HG03354 (cell line): ENCODE data around the gene TMSB4Y.

Experiments used
- ATAC-seq: cut with Tn5 transposase; IDR thresholded peaks from one replicate; pipeline ENCODE4 v1.9.1; 2021; ENCODE audit warnings: mild to moderate bottlenecking; ENCODE audit not compliant: unreplicated experiment, poor library complexity, severe bottlenecking

The TMSB4Y gene

DNA sequence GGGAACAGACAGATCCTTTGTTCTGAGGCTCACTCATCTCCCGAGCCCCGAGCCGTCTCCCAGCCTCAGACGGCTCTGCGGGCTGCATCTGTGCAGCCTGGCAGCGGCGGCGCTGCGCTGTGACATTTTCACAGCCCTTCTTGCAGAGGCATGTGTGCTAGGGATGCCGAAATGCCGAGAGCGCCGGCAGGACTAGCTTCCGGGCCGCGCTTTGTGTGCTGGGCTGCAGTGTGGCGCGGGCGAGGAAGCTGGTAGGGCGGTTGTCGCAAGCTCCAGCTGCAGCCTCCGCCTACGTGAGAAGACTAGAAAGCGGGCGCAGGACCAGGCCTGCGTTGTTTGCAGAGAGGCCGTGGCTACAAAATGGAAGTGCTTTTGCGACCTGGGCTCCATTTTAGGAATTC lies at the start of gene TMSB4Y:
TSS of gene TMSB4Y (plus strand) at position 332 of the 401 bp plus-strand sequence.
- ATAC-seq = no peak

DNA sequence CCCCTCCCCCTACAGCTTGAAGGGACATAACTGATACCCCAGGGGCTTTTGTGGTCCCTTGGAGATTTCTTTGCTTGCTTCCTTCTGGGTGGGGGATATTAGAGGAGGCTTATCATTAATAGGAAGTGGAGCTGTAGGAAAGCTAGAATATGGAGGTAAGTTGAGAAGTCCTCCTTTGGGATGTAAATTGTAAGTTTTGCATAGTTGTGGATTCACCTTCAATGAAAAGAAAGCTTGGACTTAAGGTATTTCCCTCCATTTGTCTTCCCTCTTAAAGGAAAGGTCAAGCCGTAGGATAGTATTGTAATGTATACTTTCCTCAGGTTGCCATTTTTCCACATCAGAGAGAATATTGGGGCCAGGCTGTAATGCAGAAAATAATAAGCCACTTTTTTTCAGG lies 39.5 kb upstream of the TMSB4Y start:
- no peak for ATAC-seq

DNA sequence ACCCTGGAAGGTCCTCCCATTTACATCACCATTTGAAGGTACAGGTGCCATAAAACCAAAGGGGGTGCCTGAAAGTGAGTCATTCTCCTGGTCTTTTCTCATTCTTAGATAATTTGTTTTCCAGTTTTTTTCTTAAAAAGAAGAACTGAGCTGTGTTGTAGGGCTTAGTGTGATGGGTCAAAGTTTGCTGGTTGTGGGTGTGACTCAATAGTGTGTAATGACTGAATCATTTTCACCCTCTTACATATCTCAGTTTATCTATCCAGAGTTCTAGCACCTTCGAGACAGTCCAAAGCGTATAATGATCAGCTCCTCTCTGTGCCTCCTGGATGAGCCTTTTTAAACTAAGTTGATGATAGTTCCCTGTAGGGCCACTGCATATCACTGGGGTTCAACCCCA lies 32.6 kb upstream of the TMSB4Y start:
- ATAC-seq = no peak

DNA sequence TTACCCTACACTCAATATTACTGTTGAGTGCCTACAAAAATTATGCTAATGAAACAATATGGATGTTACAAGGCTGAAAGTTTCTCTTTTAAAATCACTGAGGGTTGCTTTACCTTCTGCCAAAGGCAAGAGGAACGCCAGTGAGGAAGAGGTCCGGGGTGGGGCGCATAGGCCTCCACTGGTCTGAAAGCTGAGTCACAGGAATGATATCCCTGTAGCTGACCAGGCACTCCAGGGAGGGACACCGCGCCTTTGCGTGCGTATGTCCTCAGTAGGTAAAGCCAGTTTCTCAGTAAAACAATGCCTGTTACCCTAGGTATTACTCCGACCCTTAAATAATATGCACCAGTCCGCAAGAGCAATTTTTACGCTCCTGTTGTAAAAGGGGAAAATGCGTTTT lies 1.4 kb upstream of the TMSB4Y start:
- ATAC-seq = no peak

DNA sequence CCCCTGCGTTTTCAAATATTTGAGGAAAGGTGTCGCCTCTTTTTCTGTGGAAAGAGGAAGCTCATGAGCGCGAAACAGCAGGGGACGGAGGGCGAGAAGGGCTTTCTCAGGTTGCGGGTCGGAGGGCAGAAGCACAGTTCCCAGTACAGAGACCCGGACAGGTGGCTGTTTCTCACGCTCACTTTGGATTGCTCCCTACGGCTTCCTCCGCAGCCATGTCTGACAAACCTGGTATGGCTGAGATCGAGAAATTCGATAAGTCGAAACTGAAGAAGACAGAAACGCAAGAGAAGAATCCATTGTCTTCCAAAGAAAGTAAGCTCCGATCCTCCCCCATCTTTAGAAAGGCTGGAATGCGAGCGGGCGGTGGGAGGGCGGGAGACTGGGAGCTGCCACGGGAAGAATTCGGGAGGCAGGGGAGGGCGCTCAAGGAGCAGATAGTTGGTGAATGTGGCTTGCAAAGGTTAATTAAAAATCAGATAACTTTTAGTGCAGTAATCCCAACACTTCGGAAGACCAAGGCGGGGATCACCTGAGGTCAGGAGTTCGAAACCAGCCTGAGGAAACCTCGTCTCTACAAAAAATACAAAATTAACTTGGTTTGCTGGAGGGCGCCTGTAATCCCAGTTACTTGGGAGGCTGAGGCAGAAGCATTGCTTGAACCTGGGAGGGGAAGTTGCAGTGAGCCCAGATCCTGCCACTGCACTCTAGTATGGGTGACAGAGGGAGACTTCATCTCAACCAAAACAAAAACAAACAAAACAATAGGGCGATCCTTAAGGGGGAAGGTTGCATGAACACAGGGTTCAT lies 627 bp downstream of the TMSB4Y start:
- no peak for ATAC-seq

DNA sequence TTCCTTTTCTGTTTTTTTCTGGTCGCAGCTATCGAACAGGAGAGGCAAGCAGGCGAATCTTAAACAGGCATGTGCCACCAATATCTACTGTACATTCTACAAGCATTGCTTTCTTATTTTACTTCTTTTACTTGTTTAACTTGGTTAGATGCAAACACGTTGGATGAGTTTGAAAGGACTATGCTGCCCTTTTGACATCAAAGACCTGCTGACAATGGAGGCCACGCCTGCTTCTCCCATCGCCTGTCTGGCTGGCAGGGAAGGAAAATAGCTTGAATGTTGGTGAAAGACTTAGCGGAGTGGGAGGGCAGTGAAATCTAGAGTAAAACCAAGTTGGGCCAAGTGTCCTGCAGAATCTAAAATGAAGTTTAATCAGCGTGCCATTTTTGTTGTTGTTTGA lies 1.5 kb downstream of the TMSB4Y start:
- ATAC-seq = no peak

DNA sequence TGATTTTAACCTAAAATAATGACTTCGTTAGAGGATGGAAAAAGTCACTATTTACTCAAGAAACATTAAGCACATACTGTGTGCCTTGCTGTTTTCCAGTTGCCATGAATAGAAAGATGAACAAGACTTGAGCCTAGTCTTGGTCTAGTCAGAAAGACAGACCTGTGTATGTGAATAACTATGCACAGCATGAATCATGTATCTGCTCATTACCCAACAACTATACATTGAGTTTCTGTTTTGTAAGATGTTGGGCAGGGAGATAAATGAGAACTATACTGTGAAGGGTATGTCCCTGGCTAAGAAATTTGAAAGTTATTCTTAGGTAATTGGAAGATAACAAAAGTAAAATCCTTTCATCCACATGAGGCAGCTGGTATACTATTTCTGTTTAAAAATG lies 4.3 kb downstream of the TMSB4Y start:
- no peak for ATAC-seq

DNA sequence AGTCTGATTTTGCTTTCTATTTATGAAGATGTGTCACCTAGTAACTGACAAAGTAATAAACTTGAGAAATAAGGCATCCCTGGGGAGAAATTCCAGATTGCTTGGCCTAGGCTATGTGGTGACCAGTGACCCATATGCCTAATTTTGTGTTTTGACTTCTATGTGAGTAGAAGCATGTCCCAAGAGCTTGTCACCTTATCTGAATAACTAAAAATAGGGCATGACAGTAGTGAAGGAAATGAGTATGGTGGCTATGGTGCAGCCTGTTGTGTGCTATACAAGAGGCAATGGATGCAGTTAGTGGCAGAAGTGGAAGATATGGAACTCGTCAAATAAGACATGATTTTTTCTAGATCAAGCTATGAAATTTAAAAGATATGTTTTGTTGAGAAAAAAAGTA lies 15.3 kb downstream of the TMSB4Y start:
- no peak for ATAC-seq

DNA sequence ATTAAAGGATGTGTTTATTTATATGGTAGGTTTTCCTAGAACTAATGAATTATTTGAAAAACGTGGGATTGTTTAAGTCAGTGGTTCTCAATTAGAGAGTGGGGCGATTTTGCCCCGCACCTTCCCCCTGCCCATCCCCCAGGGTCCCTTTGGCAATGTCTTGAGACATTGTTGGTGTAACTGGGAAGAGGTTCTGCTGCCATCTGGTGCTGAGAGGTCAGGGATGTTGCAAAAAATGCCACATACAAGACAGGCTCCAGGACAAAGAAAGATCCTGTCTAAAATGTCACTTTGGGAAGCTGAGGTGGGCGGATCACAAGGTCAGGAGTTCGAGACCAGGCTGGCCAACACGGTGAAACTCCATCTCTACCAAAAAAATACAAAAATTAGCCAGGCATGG lies 25.8 kb downstream of the TMSB4Y start:
- ATAC-seq = no peak

DNA sequence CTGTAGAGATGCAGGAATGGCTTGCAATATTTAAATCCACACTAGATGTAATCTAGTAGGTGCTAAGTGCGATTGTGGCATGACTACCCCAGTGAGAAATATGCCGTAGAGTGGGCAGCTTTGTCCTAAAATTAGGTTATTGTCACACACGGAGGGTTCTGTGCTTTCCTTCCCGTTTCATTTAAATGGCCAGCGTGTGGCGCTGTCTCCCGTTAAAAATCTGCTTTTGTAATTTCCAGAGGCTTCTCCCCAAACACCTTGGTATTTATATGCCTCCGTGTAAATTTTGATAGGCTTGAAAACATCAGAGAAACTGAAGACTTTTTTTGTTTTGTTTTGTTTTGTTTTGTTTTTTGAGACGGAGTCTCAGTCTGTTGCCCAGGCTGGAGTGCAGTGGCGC lies 34.9 kb downstream of the TMSB4Y start:
- no peak for ATAC-seq

DNA sequence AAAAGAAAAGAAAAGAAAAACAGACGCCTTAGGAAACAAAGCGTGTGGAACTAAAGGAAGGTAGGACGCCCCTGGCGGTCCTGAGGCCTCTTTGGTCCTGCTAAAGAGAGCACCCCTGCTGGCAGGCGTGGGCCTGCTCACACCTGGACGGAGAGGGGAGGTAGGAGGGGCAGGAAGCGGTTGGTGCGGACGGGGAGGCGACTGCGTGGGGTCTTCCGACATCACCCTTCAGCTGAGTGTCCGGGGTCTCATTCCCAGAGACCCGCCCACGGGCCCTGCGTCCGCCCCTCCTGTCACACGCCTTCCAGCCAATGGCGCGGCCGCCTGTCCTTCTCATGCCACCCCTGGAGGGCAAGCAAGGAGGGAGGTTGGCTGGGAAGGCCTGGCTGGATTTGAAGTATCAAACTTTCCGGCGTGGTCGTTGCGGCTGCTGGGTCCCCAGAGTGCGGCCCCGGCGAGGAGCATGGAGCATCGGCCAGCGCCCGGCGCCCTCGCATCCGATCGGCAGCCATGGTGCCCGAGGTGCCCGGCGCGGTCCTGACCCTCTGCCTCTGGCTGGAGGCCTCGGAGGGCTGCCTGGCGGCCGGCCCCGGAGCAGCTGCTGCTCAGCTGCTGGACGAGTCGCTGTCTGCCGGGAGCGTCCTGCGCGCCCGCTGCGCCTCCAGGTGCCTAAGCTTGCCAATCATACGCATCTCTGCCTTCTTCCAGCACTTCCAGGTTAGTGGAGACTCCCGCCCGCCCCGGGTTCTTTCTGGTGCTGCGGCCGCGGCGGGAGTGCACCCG lies 47.8 kb downstream of the TMSB4Y start:
- ATAC-seq = no peak

DNA sequence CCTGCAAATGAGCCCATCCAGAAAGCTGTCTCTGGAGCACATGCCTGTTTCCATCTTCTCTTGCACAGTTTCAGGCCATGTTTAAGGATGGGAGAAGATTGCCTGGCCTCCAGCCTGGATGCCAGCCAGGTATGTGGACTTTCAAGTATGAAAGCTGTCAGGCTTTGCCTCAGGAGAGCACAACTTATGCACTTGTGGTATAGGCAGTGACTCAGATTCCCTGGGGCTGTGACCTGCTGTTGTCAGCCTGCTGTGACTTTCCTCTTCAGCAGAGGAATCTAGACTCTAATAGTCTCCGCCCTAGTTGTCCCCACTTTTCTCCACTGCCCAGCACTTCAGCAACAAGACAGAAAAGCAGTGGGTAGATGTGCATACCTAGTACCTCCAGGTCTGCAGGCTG lies 51.0 kb downstream of the TMSB4Y start:
- no peak for ATAC-seq
